BLaER1 (cell line): ENCODE data around the gene PRDX5.

ENCODE experiments used
- H3K27ac ChIP-seq: shearing (Covaris generic); formaldehyde crosslinking; 2 replicates; pipeline ENCODE4 v1.8.1; 2022
- H3K27me3 ChIP-seq: shearing (Covaris generic); formaldehyde crosslinking; 2 replicates; pipeline ENCODE4 v1.8.1; 2022
- H3K36me3 ChIP-seq: shearing (Covaris generic); formaldehyde crosslinking; 2 replicates; pipeline ENCODE4 v1.8.1; 2022
- H3K4me1 ChIP-seq: shearing (Covaris generic); formaldehyde crosslinking; 2 replicates; pipeline ENCODE4 v1.8.1; 2022
- H3K4me2 ChIP-seq: shearing (Covaris generic); formaldehyde crosslinking; 2 replicates; pipeline ENCODE4 v1.8.1; 2022
- H3K4me3 ChIP-seq: shearing (Covaris generic); formaldehyde crosslinking; 2 replicates; pipeline ENCODE4 v1.8.1; 2022
- H3K9ac ChIP-seq: shearing (Covaris generic); formaldehyde crosslinking; 2 replicates; pipeline ENCODE4 v1.8.1; 2022
- H3K9me3 ChIP-seq: shearing (Covaris generic); formaldehyde crosslinking; 2 replicates; pipeline ENCODE4 v1.8.1; 2022
- H4K20me1 ChIP-seq: shearing (Covaris generic); formaldehyde crosslinking; 2 replicates; pipeline ENCODE4 v1.8.1; 2022
- Cebpa-rat ChIP-seq: shearing (Covaris generic); IDR thresholded peaks from 2 replicates; pipeline ENCODE4 v1.8.1; 2022

PRDX5 gene

DNA sequence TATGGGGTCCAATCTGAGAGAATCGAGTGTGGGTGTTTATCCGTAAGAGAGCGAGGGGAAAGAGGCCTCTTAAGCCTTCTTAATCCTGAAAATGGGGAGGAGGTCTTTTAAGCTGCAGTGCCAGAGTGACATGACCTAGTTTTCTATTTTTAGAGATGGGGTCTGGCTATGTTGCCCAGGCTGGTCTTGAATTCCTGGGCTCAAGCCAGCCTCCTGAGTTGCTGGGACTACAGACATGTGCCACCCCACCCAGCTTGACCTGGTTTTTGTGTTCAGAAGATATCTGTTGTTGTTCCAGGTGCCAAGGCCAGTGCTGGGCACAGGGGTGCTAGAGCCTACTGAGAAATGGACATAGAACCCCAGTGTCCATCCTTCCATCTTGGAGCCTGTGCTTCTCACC lies 34.8 kb upstream of the PRDX5 start:
- 0 out of 2 replicates have a peak overlapping the region, but pooled peaks have one; percentile 85 for H3K4me3 ChIP-seq
- no peak for TF ChIP-seq Cebpa-rat
- no peaks in the 10 kb centered on the region for H3K27me3 ChIP-seq
- H3K9ac ChIP-seq: peak overlapping the region; percentile 81; the same call in 1 of the 2 replicates
- peaks cover 28% of the 10 kb centered on the region for H3K4me1 ChIP-seq
- no peak overlapping the region for H3K27ac ChIP-seq
- no peaks in the 10 kb centered on the region for H4K20me1 ChIP-seq
- peaks cover 34% of the 10 kb centered on the region for H3K36me3 ChIP-seq
- H3K9me3 ChIP-seq: no peaks in the 10 kb centered on the region
- peak overlapping the region; percentile 100 for H3K4me2 ChIP-seq

DNA sequence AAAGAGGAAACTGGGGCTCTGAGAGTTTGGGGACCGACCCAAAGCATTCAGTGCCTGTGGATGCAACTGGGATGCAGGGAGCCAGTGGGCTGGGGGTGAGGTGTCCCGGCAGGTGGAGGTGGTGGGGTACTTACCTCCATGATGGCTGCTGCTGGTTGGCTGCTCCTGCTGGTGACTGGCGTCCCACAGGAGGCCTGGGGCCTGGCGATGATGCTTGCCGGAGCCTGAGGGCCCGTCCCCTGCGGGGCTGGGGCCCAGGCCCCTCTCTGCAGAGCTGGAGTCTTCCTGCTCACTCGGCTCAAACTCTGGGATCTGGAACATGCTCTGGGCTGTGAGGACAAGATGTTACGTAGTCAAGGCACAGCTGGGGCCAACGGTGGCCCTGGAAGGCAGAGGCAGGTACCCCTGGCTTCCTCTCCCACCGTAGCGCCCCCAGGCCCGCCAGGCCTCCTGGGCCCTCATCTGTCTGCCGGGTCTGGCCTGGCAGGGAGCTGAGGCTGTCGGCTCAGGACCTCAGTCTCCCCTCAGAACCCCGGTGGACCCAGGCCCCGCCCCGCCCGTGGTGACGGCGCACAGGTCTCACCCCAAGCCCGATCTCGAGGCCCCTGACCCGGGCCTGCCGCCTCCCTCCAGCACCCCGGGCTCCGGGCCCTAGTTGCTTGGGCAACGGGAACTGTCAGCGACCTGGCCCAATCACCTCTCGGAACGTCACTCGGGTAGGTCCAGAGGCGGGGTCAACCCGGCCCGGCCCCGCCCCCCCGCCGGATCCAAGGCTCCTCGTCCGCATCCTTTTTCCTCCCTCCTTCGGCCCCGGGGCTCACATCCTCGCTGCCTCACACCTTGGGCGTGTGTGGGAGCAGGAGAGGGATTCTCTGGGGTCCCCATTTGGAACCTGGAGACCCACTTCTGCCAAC lies 33.6 kb upstream of the PRDX5 start, which contains the start of gene BAD:
TSS of gene BAD (minus strand) at position 618 of the 914 bp plus-strand sequence. CDS start at position 321, 297 bp downstream.
- Histone ChIP-seq H3K27ac (peak within 1 kb of the TSS; percentile 84), H3K27me3 (peaks cover 2% of the 10 kb centered on the region), H3K4me2 (peak within 1 kb of the TSS; percentile 100), H3K4me3 (peak within 1 kb of the TSS; percentile 85), H3K36me3 (peaks cover 26% of the 10 kb centered on the region), H3K9me3 (no peaks in the 10 kb centered on the region), H4K20me1 (no peaks in the 10 kb centered on the region; the same call in 1 of the 2 replicates), H3K9ac (peak within 1 kb of the TSS; percentile 81), H3K4me1 (peaks cover 28% of the 10 kb centered on the region)
- TF ChIP-seq Cebpa-rat: no peak

GRCh38 chr11:64284962-64285884 lies 32.7 kb upstream of the PRDX5 start, which contains the start of gene GPR137:
TSS of gene GPR137 (plus strand) at chr11:64285848. CDS start at chr11:64286525, 677 bp downstream.
- Histone ChIP-seq H3K27ac (peak within 1 kb of the TSS; percentile 84), H3K9ac (peak within 1 kb of the TSS; percentile 81), H3K4me3 (peak within 1 kb of the TSS; percentile 85), H3K27me3 (peaks cover 12% of the 10 kb centered on the region), H3K9me3 (no peaks in the 10 kb centered on the region), H3K36me3 (peaks cover 25% of the 10 kb centered on the region), H3K4me2 (peak within 1 kb of the TSS; percentile 100), H4K20me1 (peaks cover 3% of the 10 kb centered on the region), H3K4me1 (peaks cover 28% of the 10 kb centered on the region)
- TF ChIP-seq Cebpa-rat: no peak

DNA sequence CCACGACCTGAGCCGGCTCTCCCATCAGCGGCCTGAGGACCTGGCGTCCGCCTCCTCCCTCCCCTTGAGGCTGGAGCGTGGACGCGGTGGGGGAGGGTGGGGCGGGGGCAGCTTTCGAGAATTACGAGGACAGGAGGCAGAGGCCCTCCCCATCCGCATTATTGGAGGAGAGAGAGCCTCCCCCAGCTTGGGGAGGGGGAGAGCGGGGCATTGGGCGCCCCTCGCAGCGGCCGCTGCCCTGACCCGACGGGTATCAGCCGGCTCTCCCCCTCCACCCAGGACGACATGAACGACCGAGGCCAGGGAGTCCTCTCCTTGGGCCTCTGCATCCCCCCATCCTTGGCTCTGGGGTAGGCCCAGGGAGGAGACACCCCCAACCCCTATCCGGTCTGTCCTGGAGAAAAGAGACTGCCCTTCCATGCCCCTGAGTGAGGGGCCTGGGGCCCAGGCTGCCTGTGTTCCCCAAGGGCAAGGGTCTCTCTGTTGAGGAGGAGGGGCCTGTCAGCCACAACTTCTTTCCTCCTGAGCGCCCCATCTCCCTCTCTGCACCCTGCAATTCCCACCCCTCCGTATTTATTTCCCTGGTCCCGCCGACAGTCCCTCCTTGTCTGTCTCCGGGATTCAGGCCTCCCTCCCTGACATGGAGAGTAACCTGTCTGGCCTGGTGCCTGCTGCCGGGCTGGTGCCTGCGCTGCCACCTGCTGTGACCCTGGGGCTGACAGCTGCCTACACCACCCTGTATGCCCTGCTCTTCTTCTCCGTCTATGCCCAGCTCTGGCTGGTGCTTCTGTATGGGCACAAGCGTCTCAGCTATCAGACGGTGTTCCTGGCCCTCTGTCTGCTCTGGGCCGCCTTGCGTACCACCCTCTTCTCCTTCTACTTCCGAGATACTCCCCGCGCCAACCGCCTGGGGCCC lies 31.8 kb upstream of the PRDX5 start:
- H3K9me3 ChIP-seq: no peaks in the 10 kb centered on the region
- H3K4me1 ChIP-seq: peaks cover 28% of the 10 kb centered on the region
- H3K9ac ChIP-seq: peak overlapping the region; percentile 81
- H3K4me2 ChIP-seq: peak overlapping the region; percentile 100
- H3K4me3 ChIP-seq: peak overlapping the region; percentile 85
- H3K27ac ChIP-seq: peak overlapping the region; percentile 55; the same call in 1 of the 2 replicates
- peaks cover 21% of the 10 kb centered on the region for H3K27me3 ChIP-seq
- peaks cover 20% of the 10 kb centered on the region for H3K36me3 ChIP-seq
- no peak for TF ChIP-seq Cebpa-rat
- peaks cover 11% of the 10 kb centered on the region for H4K20me1 ChIP-seq

- peaks cover 27% of the 10 kb centered on the region for H3K27me3 ChIP-seq
Observed at GRCh38 chr11:64286801-64287159, 31.1 kb upstream of the PRDX5 start.

GRCh38 chr11:64287676-64288352 lies 30.1 kb upstream of the PRDX5 start:
- Histone ChIP-seq H3K4me1 (peaks cover 43% of the 10 kb centered on the region), H3K9me3 (no peaks in the 10 kb centered on the region), H3K9ac (no peak overlapping the region), H3K27me3 (peaks cover 37% of the 10 kb centered on the region), H3K27ac (no peak overlapping the region), H3K4me3 (no peak overlapping the region), H3K4me2 (no peak overlapping the region), H4K20me1 (peaks cover 28% of the 10 kb centered on the region), H3K36me3 (peaks cover 6% of the 10 kb centered on the region; the same call in 1 of the 2 replicates)
- TF ChIP-seq Cebpa-rat: no peak

More at GRCh38 chr11:64286801-64287159, 31.1 kb upstream of the PRDX5 start:
- no peak for TF ChIP-seq Cebpa-rat
- H3K9me3 ChIP-seq: no peaks in the 10 kb centered on the region
- no peak overlapping the region; the same call in 1 of the 2 replicates for H3K4me3 ChIP-seq
- peaks cover 35% of the 10 kb centered on the region for H3K4me1 ChIP-seq
- H3K27ac ChIP-seq: no peak overlapping the region
- peaks cover 18% of the 10 kb centered on the region for H4K20me1 ChIP-seq
- peaks cover 13% of the 10 kb centered on the region; the same call in 1 of the 2 replicates for H3K36me3 ChIP-seq
- peak overlapping the region; percentile 100 for H3K4me2 ChIP-seq
- no peak overlapping the region for H3K9ac ChIP-seq

DNA sequence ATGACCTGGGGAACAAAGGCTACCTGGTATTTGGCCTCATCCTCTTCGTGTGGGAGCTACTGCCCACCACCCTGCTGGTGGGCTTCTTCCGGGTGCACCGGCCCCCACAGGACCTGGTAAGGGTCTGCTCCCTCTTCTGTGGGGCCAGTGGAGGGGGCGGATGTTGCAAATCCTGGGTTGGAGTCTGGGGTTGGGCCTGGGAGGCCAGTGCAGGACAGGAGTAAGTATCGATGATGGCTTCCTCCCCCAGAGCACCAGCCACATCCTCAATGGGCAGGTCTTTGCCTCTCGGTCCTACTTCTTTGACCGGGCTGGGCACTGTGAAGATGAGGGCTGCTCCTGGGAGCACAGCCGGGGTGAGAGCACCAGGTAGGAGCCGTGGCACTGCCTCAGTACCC lies 29.6 kb upstream of the PRDX5 start:
- no peaks in the 10 kb centered on the region for H3K9me3 ChIP-seq
- TF ChIP-seq Cebpa-rat: no peak

DNA sequence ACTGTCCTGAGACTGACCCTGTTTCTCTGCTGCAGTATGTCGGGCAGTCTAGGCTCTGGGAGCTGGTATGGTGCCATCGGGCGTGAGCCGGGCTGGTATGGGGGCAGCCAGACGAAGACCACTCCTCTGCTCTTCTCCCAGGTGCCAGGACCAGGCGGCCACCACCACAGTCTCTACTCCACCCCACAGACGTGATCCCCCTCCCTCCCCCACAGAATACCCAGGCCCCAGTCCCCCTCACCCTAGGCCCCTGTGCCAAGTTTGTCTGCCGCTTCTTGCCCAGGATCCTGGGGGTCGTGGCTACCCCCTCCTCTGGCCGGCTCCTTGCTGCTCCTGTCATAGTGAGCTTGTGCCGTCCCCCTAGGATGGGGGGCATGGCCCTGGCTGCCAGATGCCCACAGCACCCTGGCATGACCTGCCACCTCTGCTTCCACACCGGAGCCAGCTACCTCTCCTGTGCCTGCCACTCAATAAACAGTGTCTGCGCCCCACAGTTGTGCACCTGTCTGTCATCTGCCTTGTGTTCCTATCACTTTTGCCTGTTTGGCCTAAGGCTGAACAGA lies 28.8 kb upstream of the PRDX5 start:
- H3K4me3 ChIP-seq: no peak overlapping the region
- peaks cover 6% of the 10 kb centered on the region; the same call in 1 of the 2 replicates for H3K36me3 ChIP-seq
- TF ChIP-seq Cebpa-rat: no peak
- H3K27me3 ChIP-seq: peaks cover 50% of the 10 kb centered on the region
- no peak overlapping the region for H3K27ac ChIP-seq
- no peaks in the 10 kb centered on the region for H3K9me3 ChIP-seq
- no peak overlapping the region for H3K4me2 ChIP-seq
- H4K20me1 ChIP-seq: peaks cover 36% of the 10 kb centered on the region
- H3K9ac ChIP-seq: no peak overlapping the region
- peaks cover 30% of the 10 kb centered on the region for H3K4me1 ChIP-seq

More for the DNA sequence above, 29.6 kb upstream of the PRDX5 start:
- Histone ChIP-seq H3K36me3 (peaks cover 6% of the 10 kb centered on the region; the same call in 1 of the 2 replicates), H3K27me3 (peaks cover 43% of the 10 kb centered on the region), H4K20me1 (peaks cover 33% of the 10 kb centered on the region), H3K27ac (no peak overlapping the region), H3K4me1 (peaks cover 38% of the 10 kb centered on the region), H3K9ac (no peak overlapping the region), H3K4me3 (no peak overlapping the region), H3K4me2 (no peak overlapping the region)
